Liver (tissue), 9 donors: Measurements from ENCODE around the gene CCDC15. TPM values are rescaled to one million over a fixed set of nuclear protein-coding genes. Genes with fewer than 3 reads are reported as not detected.
"Not testable (repeated sequence)": the region's sequence is repeated elsewhere in the genome, so short reads cannot be mapped to it uniquely, and the experiment has no call there.

Source experiments
- DNase-seq: peaks from one replicate; pipeline ENCODE4 v3.0.0-alpha.2; 2017; ENCODE audit warnings: low spot score
- H3K27ac ChIP-seq, 2 donors: one replicate each; pipeline ENCODE4 v1.7.0; 2013; ENCODE audit warnings: inconsistent platforms in 2 of 2, low read length in 2 of 2, control low read depth in 1 of 2, low read depth in 1 of 2, mild to moderate bottlenecking in 1 of 2
- H3K27me3 ChIP-seq, 4 donors: one replicate each; pipeline versions ENCODE4 v1.6.1 to v1.7.0; 2013; ENCODE audit warnings: low read length in 3 of 4, inconsistent platforms in 1 of 4, mild to moderate bottlenecking in 1 of 4, moderate library complexity in 1 of 4; ENCODE audit not compliant: control insufficient read depth in 4 of 4, insufficient read depth in 4 of 4
- H3K36me3 ChIP-seq, 4 donors: one replicate each; pipeline versions ENCODE4 v1.6.1 to v1.7.0; 2013; ENCODE audit warnings: low read length in 3 of 4, mild to moderate bottlenecking in 3 of 4, low read depth in 1 of 4, moderate library complexity in 1 of 4; ENCODE audit not compliant: control insufficient read depth in 4 of 4, insufficient read depth in 3 of 4
- H3K4me1 ChIP-seq, 4 donors: one replicate each; pipeline versions ENCODE4 v1.6.1 to v1.7.0; 2013; ENCODE audit warnings: low read length in 3 of 4, mild to moderate bottlenecking in 3 of 4, moderate library complexity in 1 of 4; ENCODE audit not compliant: control insufficient read depth in 4 of 4, insufficient read depth in 4 of 4
- H3K4me3 ChIP-seq, 3 donors: one replicate each; pipeline versions ENCODE4 v1.6.1 to v1.7.0; 2013; ENCODE audit warnings: low read length in 3 of 3, control low read depth in 1 of 3, low read depth in 1 of 3, mild to moderate bottlenecking in 1 of 3
- H3K9ac ChIP-seq, 2 donors: one replicate each; pipeline ENCODE4 v1.7.0; 2013; ENCODE audit warnings: low read length in 2 of 2, mild to moderate bottlenecking in 2 of 2, moderate library complexity in 2 of 2, control low read depth in 1 of 2, low read depth in 1 of 2
- H3K9me3 ChIP-seq, 4 donors: one replicate each; pipeline versions ENCODE4 v1.6.1 to v1.7.0; 2013; ENCODE audit warnings: low read length in 3 of 4; ENCODE audit not compliant: control insufficient read depth in 4 of 4
- ATF3 ChIP-seq: IDR thresholded peaks from 2 replicates; pipeline ENCODE4 v1.6.1; 2016; ENCODE audit warnings: antibody characterized with exemption
- CTCF ChIP-seq: fragments of 150-350 bp; IDR thresholded peaks from 2 replicates; pipeline ENCODE4 v1.5.1; 2017; ENCODE audit warnings: improper control_type of control experiment, low read depth, low read length; ENCODE audit not compliant: missing input control
- EGR1 ChIP-seq, 2 donors: IDR thresholded peaks; 2 replicates each; pipeline ENCODE4 v1.6.1; 2016 to 2018; ENCODE audit warnings: antibody characterized with exemption in 2 of 2, low read depth in 2 of 2
- FOXA1 ChIP-seq: IDR thresholded peaks from 2 replicates; pipeline ENCODE4 v1.6.1; 2016; ENCODE audit warnings: antibody characterized with exemption
- GABPA ChIP-seq, 2 donors: IDR thresholded peaks in 1 of 2; conservative IDR thresholded peaks in 1 of 2; 2 replicates each; pipeline ENCODE4 v1.6.1; 2016; ENCODE audit warnings: antibody characterized with exemption in 2 of 2, mild to moderate bottlenecking in 1 of 2, moderate library complexity in 1 of 2
- HNF4A ChIP-seq, 2 donors: conservative IDR thresholded peaks; 2 replicates each; pipeline ENCODE4 v1.6.1; 2016; ENCODE audit warnings: antibody characterized with exemption in 2 of 2, mild to moderate bottlenecking in 2 of 2
- HNF4G ChIP-seq: IDR thresholded peaks from 2 replicates; pipeline ENCODE4 v1.6.1; 2016; ENCODE audit warnings: antibody characterized with exemption
- JUND ChIP-seq, 2 donors: IDR thresholded peaks; 2 replicates each; pipeline ENCODE4 v1.6.1; 2016; ENCODE audit warnings: antibody characterized with exemption in 2 of 2
- MAX ChIP-seq: IDR thresholded peaks from 2 replicates; pipeline ENCODE4 v1.6.1; 2016; ENCODE audit warnings: antibody characterized with exemption
- NR2F2 ChIP-seq: IDR thresholded peaks from 2 replicates; pipeline ENCODE4 v1.6.1; 2016; ENCODE audit warnings: antibody characterized with exemption
- RAD21 ChIP-seq, 2 donors: IDR thresholded peaks; 2 replicates each; pipeline ENCODE4 v1.6.1; 2016; ENCODE audit warnings: antibody characterized with exemption in 2 of 2, mild to moderate bottlenecking in 2 of 2
- REST ChIP-seq: IDR thresholded peaks from 2 replicates; pipeline ENCODE4 v1.6.1; 2016; ENCODE audit warnings: antibody characterized with exemption, mild to moderate bottlenecking
- RXRA ChIP-seq, 2 donors: IDR thresholded peaks; 2 replicates each; pipeline ENCODE4 v1.6.1; 2017 to 2018; ENCODE audit warnings: antibody characterized with exemption in 2 of 2, mild to moderate bottlenecking in 1 of 2
- TAF1 ChIP-seq: conservative IDR thresholded peaks from 2 replicates; pipeline ENCODE4 v1.6.1; 2016; ENCODE audit warnings: antibody characterized with exemption, mild to moderate bottlenecking
- WGBS: extraction: QIAGEN DNeasy Blood & Tissue Kit; methylation state at CpG from one replicate; pipeline ENCODE4 v1.1.7; 2013; 5-methylcytosine and 5-hydroxymethylcytosine counted together
- polyA plus RNA-seq, 2 donors: library from polyadenylated mRNA; stranded (reverse) in 1 of 2; unstranded in 1 of 2; fragments of 200-250 nt in 1 of 2; fragments of >200 nt in 1 of 2; fragmentation: Nextera tagmentation in 1 of 2; extraction: Ambion mirVana in 1 of 2; gene quantifications; one replicate each; pipeline versions ENCODE4 v1.2.1 to v1.2.3, GENCODE V29; 2013 to 2015
- total RNA-seq, 2 donors: library from RNA; depleted of rRNA; stranded (reverse); fragments of >200 nt; gene quantifications; one replicate each; pipeline ENCODE4 v1.2.3, GENCODE V29; 2014
- donor health status: healthy.
- donor health status: healthy.
- donor health status: healthy.
- donor health status: healthy.
- donor health status: healthy.

The CCDC15 gene
- total and polyA plus RNA-seq, 4 donors, result 0.35 to 3.5 (median 0.88) TPM

GRCh38 chr11:125022551-125022950 is 68.5 kb downstream of the CCDC15 start:
- no peak for DNase-seq
- H3K27ac ChIP-seq, result no peak overlapping the region
- no peak overlapping the region for H3K4me3 ChIP-seq
- no peaks in the 10 kb centered on the region for H3K36me3 ChIP-seq
- no peaks in the 10 kb centered on the region for H3K9me3 ChIP-seq
- no peaks in the 10 kb centered on the region for H3K27me3 ChIP-seq
- no peak overlapping the region for H3K9ac ChIP-seq
- TF ChIP-seq RAD21 (IDR thresholded peaks at IDR 0.05), result no peak
- TF ChIP-seq NR2F2, result no peak
- no peak for TF ChIP-seq JUND (IDR thresholded peaks at IDR 0.05)
- TF ChIP-seq TAF1, result no peak
- no peak for TF ChIP-seq MAX
- no peak for TF ChIP-seq ATF3
- no peak for TF ChIP-seq EGR1 (IDR thresholded peaks at IDR 0.05; ENCODE audit: low read depth in 2 of 2)
- TF ChIP-seq REST, result no peak
- TF ChIP-seq CTCF, result no peak
- no peak for TF ChIP-seq FOXA1
- TF ChIP-seq HNF4A (conservative IDR thresholded peaks at IDR 0.05), result no peak
- no peak for TF ChIP-seq HNF4G
- H3K4me1 ChIP-seq, result no peaks in the 10 kb centered on the region

GRCh38 chr11:125025968-125026367 is 72.0 kb downstream of the CCDC15 start:
- no peak for DNase-seq
- TF ChIP-seq HNF4G (no peak), CTCF (no peak), FOXA1 (no peak), REST (no peak), GABPA (IDR thresholded peaks at IDR 0.05 in 1 of 2, conservative IDR thresholded peaks at IDR 0.05 in 1 of 2) (no peak), RXRA (IDR thresholded peaks at IDR 0.05) (no peak), HNF4A (conservative IDR thresholded peaks at IDR 0.05) (no peak), NR2F2 (no peak), EGR1 (IDR thresholded peaks at IDR 0.05; ENCODE audit: low read depth in 2 of 2) (no peak)
- Histone ChIP-seq H3K27ac (no peak overlapping the region), H3K36me3 (no peaks in the 10 kb centered on the region), H3K4me1 (no peaks in the 10 kb centered on the region), H3K9ac (no peak overlapping the region), H3K9me3 (no peaks in the 10 kb centered on the region), H3K27me3 (no peaks in the 10 kb centered on the region), H3K4me3 (no peak overlapping the region)
- 95% methylated on average over 2 of the region's 2 CpGs for WGBS

GRCh38 chr11:125029431-125029830 is 75.4 kb downstream of the CCDC15 start:
- 50% methylated on average over 1 of the region's 1 CpG for WGBS
- not testable (repeated sequence) for H3K36me3 ChIP-seq, H3K4me3 ChIP-seq, H3K4me1 ChIP-seq, H3K27me3 ChIP-seq, DNase-seq, H3K9ac ChIP-seq, H3K27ac ChIP-seq, H3K9me3 ChIP-seq
